Stimulated activated CD4-positive, alpha-beta T cell treated with anti-CD3 and anti-CD28 coated beads, Interleukin-2, amount 100 ng/mL, for 24 hours (primary cell): ENCODE measurements around the gene RPS5.
"Not testable (repeated sequence)": the region's sequence is repeated elsewhere in the genome, so short reads cannot be mapped to it uniquely, and the experiment has no call there.

Experiments
- DNase-seq, 2 donors: peaks; one replicate each; pipeline ENCODE4 v3.0.0-alpha.2; 2020

The RPS5 gene

DNA sequence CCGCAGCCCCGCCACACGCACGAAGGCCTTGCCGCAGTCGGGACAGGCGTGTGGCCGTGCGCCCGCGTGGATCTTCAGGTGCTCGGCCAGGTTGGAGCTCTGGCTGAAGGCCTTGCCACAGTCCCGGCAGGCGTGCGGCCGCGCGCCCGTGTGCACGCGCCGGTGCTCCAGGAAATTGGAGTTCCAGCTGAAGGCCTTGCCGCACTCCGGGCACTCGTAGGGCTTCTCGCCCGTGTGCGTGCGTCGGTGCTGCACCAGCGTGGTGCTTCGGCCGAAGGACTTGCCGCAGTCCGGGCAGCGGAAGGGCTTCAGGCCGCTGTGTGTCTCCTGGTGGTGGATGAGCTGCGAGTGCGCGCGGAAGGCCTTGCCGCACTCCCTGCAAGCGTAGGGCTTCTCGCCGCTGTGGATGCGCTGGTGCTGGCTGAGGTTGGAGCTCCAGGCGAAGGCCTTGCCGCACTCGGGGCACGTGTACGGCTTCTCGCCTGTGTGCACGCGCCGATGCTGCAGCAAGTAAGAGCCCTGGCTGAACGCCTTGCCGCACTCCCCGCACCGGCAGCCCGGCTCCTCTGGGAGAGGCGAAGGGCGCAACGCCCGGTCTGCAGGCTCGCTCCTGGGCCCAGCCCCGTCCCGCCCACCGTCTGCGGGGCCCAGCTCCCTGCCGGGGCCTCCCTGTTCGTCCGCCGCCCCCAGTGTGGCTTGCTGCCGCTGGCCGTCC, 30.1 kb upstream of the RPS5 start:
- DNase-seq = no peak

DNA sequence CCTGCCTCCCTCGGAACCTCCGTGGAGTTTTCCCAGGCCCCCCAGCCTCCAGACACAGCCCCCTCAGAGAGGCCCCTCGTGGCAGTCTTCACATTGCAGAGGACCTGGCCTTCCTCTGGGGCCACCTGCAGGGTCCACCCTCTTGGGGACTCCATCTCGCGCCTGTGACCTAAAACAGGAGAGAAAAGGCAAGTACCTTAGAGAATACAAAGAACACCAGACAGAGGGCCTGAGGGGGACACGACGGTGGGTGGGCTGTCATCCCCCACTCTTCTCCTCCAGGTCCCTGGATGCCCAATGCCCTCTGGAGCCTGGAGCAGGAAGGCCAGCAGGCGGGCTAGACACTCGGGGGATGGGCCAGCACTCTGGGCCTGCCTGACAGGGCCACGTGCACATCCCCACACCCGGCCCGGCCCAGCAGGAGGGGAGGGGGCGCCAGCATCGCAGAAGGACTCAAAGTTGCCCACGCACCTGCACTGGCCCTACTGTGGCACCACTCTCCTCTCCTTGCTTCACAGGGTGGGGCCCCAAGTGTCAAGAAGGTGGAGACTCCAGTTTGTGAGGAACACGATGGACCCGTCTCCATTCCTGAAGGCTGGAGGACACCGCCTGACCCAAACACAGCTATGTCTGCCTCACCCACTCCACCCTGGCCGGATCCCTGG, 29.5 kb upstream of the RPS5 start:
- DNase-seq = no peak

DNA sequence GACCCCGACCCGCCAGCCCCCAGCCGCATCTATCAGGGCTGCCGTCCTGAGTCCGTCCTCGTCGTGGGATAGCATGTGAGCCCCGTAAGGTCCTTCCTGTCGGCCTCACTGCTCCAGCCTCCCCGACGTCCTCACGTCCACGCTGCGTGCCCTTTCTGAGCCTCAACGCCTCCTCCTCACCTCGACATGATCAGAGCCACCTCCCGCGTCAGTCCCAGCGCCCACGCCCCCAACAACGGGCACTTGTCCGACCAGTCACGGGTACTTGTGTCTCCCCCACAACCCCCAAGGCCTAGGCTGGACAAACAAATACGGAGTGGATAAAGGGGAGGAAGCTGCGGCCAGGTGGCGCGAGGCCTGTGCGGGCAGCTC, 25.2 kb upstream of the RPS5 start:
- DNase-seq = peak; percentile 60 to 62

DNA sequence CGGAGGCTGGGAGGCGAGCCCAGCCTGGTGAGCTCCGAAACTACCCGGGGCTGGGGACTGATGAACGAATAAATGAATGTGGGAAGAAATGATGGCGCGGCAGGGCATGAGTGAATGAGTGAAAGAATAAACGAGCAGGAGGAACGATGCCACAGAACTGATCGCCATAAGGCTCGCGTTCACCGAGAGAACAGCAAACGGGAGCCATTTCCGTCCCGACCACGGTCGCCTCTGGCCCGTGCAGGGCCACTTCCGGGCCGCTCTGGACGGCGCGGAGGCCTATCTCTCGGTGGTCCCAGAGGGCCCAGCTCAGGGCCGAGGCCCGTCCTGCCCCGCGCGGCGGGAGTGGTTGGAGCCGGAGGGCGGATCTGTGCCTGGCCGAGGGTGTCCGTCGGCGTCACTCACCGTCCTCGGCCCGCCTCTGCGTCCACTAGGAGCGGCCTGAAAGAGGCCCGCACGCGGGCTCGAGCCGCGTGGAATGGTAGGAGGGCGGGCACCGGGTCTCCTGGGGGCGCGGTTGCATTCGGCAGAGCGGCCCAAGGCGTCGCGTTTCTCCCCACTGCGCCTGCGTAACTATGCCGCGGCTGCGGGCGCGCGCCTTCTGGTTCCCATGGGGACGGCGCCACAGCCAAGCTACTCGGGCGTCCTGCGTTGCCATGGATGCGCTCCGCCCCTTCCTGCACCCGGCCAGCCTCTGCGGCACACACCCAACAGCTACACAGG, 24.6 kb upstream of the RPS5 start, which contains the start of gene ZNF497:
ZNF497 (minus strand) TSS at position 480 of the 723 bp plus-strand sequence. CDS start 5,116 bp downstream, outside the sequence.
- DNase-seq = peak; percentile 97 to 98

DNA sequence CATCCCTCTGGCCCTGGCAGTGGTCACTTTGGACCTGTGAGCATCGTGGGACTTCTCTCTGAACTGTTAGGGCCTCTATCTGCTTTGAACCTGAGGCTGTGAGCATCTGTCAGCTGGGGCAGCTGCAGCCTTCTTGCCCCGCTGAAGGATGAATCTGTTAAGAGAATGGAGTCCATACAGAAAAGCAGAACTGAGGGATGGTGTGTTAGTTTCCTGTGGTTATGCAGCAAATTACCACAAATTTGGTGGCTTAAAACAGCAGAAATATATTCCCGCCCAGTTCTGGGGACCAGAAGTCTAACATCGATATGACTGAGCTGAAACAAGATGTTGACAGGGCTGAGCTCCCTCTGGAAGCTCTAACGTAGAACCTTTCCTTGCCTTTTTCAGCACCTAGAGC, 22.9 kb upstream of the RPS5 start:
- no peak for DNase-seq

DNA sequence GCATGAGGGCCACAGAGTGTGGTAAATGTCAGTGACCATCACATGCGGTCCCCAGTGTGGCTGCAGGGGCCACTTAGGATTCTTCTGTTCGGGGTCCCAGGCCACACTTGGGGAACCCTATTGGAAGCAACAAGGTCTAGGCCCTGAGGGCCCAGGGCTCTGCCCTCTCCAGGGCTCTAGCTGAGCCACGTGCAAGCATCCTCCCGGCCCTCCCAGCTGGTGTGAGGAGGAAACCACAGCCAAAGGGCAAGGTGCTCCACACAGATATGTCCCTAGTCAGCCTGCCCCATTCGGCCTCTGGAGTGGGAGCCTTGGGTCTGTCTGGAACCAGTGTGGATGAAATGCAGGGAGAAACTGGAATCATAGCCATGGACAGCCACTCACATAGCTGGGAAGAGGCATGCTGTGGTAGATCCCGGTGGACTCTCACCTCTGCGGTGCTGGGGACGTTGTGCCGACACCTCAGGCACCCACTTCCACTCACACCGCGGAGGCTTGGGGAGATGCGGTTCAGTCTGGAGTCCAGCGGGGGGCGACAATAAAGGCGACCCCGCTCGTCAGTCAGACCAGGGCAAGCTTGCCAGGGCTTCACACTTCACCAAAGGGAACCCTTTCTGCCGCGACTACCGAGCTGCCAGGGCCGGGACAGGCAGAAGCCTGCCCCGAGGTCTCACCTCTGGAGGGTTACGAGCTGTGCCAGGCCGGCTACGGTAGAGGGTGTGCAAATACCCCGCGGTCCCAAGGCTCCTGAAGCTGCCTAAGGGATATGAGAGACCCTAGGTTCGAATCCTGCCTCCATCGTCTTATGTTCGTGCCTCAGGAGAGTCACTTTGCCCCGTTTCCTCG, 20.3 kb upstream of the RPS5 start:
- DNase-seq = no peak

DNA sequence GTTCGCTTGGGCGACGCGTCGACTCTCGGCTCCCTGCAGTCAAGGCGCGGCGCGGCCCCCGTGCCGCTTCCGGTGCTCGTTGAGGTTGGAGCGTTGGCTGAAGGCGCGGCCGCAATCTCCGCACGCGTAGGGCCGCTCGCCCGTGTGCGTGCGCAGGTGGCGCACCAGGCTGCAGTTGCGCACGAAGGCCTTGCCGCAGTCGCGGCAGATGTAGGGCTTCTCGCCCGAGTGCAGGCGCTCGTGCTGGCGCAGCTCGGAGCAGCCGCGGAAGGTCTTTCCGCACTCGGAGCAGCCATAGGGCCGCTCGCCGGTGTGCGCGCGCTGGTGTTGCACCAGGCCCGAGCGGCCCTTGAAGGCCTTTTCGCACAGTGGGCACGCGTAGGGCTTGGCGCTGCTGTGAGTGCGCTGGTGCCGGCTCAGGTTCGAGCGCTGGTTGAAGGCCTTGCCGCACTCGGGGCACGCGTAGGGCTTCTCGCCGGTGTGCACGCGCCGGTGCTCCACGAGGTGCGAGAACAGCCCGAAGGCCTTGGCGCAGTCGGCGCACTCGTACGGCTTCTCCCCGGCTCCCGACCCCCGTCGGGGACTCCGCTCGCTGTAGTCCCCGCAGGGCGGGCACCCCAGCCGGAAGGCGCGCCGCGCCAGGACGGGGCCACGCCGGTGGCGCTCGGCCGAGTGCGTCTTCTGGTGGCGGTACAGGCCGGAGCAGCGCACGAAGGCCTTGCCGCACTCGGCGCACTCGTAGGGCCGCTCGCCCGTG, 19.2 kb upstream of the RPS5 start:
- DNase-seq = no peak

DNA sequence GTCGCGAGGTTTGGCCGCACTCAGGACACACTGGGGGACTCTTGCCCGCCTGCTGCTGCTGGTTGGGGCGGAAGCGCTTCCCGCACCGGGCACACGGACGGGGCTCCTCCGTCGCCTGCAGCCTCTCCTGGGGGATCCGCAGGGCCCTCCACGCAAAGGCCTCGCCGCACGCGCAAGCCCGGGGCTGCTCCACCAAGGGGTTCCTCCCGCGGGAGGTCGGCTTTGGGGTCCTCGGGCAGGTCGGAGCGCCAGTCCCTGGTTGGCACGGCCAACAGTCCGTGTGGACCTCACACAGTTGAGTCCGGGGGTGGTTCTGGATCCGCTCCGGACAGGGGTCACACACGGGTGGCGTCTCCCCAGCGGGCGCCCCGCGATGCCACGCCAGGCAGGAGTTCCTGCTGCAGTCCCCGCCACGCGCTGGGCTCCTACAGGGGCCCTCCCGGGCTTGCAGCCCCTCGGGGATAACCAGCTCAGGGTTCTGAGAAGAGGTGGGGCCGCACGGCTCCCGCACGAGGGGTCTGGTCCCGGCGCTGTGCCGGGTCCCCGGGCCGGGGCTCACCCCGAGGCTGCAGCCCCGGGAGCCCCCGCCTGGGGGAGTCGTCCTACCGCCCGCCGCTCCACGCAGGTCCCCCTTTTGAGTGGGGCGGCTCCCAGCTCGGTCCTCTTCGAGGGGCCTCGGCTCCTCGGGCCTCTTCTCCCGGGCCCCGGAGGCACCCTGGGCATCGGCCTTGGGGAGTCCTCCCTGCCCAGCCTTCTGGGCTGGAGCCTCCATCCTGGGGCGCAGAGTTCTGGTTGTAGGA, 18.3 kb upstream of the RPS5 start:
- no peak for DNase-seq

DNA sequence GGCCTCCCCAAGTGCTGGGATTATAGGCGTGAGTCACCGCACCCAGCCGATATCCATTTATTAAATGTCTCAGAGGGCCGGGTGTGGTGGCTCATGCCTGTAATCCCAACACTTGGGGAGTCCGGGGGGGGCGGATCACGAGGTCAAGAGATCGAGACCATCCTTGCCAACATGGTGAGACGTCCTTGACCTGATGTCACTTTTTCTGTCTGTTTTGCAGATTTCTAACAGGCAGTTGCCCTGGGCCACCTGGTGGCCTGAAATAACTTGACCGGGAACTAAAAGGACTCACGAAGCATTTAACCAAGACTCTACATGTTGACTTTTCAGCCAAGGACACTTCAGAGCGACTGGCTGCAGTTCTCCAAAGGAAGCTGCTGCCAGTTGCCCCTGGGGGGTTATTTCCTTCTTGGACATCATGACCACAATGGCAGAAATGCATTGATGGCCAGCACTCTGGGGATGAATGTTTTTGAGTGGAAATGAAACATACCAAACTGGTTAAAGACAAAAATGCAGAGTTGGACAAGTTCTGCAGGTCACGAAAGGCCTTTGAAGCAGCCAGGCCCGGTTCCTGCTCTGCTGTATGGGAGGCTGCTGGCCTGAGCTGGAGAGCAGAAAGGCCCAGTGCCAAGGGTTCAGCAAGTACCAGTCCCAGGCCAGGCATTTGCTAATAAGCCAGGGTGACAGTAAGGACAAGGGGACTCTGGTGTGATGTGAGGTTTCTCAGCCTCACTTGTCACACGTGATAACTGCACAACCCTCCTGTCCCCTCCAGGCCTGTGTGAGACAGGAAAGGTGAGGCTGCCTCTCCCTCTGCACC, 14.5 kb upstream of the RPS5 start:
- DNase-seq = no peak

DNA sequence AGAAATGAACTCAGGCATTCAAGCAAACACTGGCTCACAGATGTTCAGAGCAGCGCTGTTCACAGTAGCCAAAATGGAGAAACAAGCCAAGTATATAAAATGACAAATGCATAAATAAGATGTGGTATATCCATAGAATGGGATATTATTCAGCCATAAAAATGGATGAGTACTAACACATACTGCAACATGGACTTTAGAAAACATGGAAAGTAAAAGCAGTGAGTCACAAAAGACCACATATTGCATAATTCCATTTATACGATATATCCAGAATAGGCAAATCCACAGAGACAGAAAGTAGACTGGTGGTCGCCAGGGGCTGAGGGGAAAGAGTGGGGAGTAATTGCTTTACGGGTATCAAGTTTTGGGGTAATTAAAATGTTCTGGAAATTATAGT, 12.9 kb upstream of the RPS5 start:
- DNase-seq = no peak

DNA sequence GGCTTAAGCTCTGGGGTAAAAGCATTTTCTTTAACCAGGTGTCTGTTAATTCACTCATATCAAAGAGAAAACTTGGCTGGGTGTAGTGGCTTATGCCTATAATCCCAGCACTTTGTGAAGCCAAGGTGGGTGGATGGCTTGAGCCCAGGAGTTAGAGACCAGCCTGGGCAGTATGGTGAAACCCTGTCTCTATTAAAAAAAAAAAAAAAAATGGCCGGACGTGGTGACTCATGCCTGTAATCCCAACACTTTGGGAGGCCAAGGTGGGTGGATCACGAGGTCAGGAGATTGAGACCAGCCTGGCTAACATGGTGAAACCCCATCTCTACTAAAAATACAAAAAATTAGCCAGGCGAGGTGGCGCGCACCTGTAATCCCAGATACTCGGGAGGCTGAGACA, 10.3 kb upstream of the RPS5 start:
- not testable (repeated sequence) for DNase-seq

DNA sequence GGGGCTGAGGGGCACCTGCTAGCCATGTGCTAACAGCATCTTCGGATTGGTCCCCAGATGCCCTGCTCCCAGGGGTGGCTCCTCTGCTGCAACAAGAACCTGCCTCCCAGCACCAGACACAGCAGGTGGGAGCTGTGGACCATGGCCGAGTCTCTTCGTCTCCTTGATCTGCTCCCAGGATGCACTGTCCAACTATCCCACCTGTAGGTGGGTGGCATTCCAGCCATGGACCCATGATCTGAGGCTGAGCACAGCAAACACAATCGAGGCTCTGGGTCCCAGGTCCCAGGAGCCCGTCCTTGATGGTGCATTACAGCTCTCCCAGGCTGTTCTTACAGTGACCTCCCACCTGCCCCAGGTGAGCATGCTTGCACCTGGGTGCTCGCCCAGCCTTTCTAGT, 7.8 kb upstream of the RPS5 start:
- no peak for DNase-seq

DNA sequence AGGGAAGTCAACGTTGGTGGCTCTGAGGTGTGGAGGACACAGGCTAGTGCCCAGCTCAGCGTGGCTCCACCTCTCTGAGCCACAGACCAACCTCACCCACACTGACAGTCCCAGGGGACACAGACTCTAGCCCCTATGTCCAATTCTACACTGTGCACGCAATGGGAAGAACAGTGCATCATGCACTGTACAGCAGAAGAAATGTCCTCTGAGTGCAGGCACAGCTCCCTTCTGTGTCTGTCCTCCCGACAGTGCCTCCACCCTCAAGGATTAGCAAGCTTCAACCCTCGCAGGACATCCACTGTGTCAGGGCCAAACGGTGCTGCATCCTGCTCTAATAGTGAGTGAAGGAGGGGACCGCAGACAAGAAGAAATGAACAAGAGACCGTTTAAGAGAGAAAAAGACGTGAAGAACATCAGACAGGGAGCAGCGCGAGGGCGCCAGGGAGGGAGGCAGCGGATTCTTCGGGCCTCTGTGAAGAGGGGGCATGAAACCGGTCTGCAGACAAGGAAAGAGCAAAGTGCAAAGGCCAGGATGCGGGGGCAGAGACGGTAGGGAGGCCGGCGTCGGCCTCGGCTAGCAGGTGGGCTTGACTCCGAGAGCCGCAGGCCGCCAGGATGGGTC, 6.9 kb upstream of the RPS5 start:
- DNase-seq = no peak

DNA sequence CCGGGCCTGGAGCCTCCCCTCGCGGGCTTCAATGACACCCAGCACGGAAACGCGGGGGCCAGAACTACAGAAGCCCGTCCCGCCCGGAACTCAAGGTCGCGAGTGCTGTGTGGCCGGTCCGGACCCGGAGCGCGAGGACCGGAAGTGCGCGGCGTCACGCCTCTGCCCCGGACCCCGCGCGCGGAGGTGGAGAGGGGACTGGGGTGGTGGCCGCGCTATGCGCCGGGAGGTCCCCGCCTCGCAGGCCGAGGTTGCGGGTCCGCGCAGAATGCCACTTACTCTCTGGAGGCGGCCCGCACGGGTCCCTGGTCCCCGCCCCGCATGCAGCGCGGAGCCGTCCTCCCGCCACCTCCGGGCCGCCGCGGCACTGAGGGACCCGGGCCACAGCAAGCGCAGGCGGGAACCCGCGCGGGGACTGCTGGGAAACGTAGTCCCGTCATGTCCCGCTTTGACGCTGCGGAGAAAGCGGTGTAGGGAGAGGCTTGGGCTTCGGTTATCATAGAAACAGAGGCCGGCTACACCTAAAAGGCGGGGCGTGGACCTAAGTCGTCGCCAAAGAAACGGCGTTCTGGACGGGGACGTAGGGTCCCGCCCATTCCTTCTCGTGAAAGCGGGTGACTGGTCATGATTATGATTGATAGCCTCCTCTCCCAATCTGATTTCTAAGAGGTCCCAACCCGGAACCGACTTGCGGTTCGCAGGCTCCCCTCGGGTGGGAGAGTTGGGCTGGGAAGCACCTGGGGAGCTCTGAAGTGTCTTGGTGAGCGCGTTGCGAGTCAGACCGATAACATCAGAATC, 6.2 kb upstream of the RPS5 start, which contains the start of gene ZNF837:
ZNF837 (minus strand) TSS at position 369 of the 798 bp plus-strand sequence. CDS start 11,698 bp downstream, outside the sequence.
- peak; percentile 96 to 98 for DNase-seq

DNA sequence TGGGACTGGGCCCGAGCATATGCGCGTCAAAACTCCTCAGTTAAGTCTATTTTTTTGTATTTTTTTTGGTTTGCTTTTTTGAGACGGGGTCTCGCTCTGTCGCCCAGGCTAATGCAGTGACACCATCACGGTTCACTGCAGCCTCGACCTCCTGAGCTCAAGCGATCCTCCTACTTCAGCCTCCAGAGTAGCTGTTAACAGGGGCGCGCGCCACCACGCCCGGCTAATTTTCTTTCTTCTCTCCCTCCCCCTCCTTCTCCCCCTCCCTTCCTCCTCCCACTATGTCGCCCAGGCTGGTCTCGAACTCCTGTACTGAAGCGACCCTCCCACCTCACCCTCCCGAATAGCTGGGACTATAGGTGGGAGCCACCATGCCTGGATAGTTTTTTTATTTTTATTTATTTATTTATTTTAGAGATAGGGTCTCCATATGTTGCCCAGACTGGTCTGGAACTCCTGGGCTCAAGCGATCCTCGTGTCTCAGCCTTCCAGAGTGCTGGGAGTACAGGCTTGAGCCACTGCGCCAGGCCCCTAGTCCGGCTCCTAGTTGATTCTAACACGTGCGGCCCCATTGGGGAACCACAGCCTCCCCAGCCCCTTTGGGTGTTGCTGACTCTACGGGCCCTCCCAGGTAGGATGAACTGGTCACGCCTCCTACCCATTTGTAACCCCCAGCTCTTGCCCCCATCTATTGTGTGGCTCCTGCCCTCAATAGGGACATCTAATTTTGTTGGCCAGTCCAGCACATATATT, 5.4 kb upstream of the RPS5 start:
- DNase-seq = no peak

DNA sequence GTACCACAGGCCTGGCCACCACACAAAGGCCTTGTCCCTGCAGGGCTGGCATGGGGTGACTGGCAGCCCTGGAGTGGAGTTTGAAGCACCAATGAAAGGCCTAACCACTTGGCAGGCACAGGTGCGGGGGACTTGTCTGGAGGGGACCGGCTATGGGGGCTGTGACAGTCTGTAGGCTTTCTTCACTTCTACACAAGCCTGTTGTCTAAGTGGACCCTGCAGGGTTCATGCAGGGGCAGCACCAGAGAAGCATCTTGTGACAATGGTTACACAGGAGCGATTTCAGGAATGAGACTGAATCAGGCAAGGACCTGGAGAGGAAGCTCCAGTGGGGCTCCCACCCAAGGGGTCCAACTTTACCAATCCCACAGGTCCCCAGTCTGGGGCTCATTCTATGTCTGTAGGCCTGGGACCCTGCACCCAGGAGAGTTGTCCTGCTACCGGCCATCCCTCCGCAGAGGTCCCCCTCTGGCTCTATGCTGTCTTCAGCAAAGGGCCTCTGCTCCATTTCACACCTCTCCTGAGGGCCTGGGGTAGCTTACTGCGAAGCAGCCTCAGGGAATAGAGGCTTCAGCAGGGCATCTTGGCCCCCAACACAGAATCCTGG, 4.0 kb upstream of the RPS5 start:
- DNase-seq = no peak

DNA sequence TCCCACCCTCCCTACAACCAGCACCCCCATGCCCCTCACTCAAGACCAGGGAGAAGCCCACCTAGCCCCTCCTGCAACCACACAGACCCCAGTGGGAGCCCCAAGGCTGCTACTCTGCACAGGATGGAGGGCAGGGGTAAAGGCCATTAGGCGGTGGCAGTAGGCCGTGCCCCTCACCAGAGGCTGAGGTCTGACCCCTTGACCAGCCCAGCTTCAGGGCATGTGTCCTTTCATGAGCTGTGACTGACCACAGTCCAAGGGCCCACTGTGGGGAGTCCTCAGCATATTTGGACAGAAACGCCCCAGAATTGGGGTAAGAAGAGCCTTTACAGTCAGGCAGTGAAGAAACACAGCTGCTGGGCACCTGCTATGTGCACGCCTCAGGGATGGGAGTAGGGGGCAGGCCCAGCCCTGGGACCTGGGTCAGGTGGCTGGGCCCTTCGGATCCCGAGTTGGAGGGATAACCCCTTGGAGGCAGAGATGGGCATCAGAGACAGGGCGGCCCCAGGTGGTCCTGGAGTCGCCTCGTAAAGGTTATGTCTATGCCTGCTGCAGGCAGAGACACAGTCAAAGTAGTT, 1.7 kb upstream of the RPS5 start:
- no peak for DNase-seq
